Neural cell (in vitro differentiated cells): ENCODE data around the gene GBP6. TPM values are rescaled to one million over a fixed set of nuclear protein-coding genes. Genes with fewer than 3 reads are reported as not detected.

Experiments used
- H2AFZ ChIP-seq: fragments of 200-600, 300-800 bp; sonication (generic), shearing (Covaris generic); 2 replicates; pipeline ENCODE4 v1.6.0; 2014; ENCODE audit warnings: low read depth, mild to moderate bottlenecking, antibody characterized with exemption, low read length, moderate library complexity
- H3F3A ChIP-seq: fragments of 200-600 bp; shearing (Covaris generic); 2 replicates; pipeline ENCODE4 v1.6.1; 2016; ENCODE audit warnings: mild to moderate bottlenecking, moderate library complexity, mixed read lengths, antibody characterized with exemption, low read length; ENCODE audit not compliant: insufficient read depth, poor library complexity, severe bottlenecking
- H3K27ac ChIP-seq: fragments of 200-600, 300-800 bp; sonication (generic), shearing (Covaris generic); 2 replicates; pipeline ENCODE4 v1.5.1; 2014; ENCODE audit warnings: mild to moderate bottlenecking, low read length, moderate library complexity
- H3K27me3 ChIP-seq: fragments of 300-800, 200-600 bp; sonication (generic), shearing (Covaris generic); 2 replicates; pipeline ENCODE4 v1.6.0; 2014; ENCODE audit warnings: mild to moderate bottlenecking, low read depth, low read length, moderate library complexity; ENCODE audit not compliant: insufficient read depth
- H3K36me3 ChIP-seq: fragments of 300-800, 200-600 bp; sonication (generic), shearing (Covaris generic); 2 replicates; pipeline ENCODE4 v1.5.1; 2014; ENCODE audit warnings: mild to moderate bottlenecking, antibody characterized with exemption, low read length, moderate library complexity; ENCODE audit not compliant: insufficient read depth
- H3K4me2 ChIP-seq: fragments of 300-800, 200-600 bp; sonication (generic), shearing (Covaris generic); 2 replicates; pipeline ENCODE4 v1.6.0; 2014; ENCODE audit warnings: mild to moderate bottlenecking, low read length
- H3K4me3 ChIP-seq: fragments of 300-800, 200-600 bp; sonication (generic), shearing (Covaris generic); 2 replicates; pipeline ENCODE4 v1.5.1; 2014; ENCODE audit warnings: mild to moderate bottlenecking, low read length, moderate library complexity
- H3K79me2 ChIP-seq: fragments of 200-600 bp; shearing (Covaris generic); replicated peaks from 2 replicates; pipeline ENCODE4 v1.6.0; 2014; ENCODE audit warnings: mild to moderate bottlenecking, low read length, moderate library complexity; ENCODE audit not compliant: insufficient read depth
- H3K9ac ChIP-seq: fragments of 300-800, 200-600 bp; sonication (generic), shearing (Covaris generic); 2 replicates; pipeline ENCODE4 v1.6.1; 2016; ENCODE audit warnings: mild to moderate bottlenecking, low read length, mixed read lengths
- H3K9me2 ChIP-seq: fragments of 200-600 bp; shearing (Covaris generic); 2 replicates; pipeline ENCODE4 v1.6.1; 2016; ENCODE audit warnings: mild to moderate bottlenecking, low read length, mixed read lengths; ENCODE audit not compliant: insufficient read depth
- H3K9me3 ChIP-seq: fragments of 200-600, 300-800 bp; sonication (generic), shearing (Covaris generic); 2 replicates; pipeline ENCODE4 v1.6.1; 2016; ENCODE audit warnings: mild to moderate bottlenecking, mixed run types, low read length, moderate library complexity, mixed read lengths
- H4K20me1 ChIP-seq: fragments of 200-600 bp; shearing (Covaris generic); 2 replicates; pipeline ENCODE4 v1.6.1; 2016; ENCODE audit warnings: mild to moderate bottlenecking, mixed run types; ENCODE audit not compliant: insufficient read depth
- CTCF ChIP-seq: fragments of 450-650 bp; IDR thresholded peaks from 2 replicates; pipeline ENCODE4 v1.5.1; 2014; ENCODE audit warnings: antibody characterized with exemption, mild to moderate bottlenecking, moderate library complexity; ENCODE audit not compliant: poor library complexity, severe bottlenecking
- EP300 ChIP-seq: fragments of 450-650 bp; conservative IDR thresholded peaks from 2 replicates; pipeline ENCODE4 v1.6.1; 2014; ENCODE audit warnings: antibody characterized with exemption, mild to moderate bottlenecking, moderate library complexity; ENCODE audit not compliant: poor library complexity, severe bottlenecking
- EZH2 ChIP-seq: fragments of 200-600, 300-800 bp; shearing (Covaris generic), sonication (generic); IDR thresholded peaks from 2 replicates; pipeline ENCODE4 v1.6.1; 2014; ENCODE audit warnings: antibody characterized with exemption, low read length, borderline replicate concordance, mild to moderate bottlenecking; ENCODE audit not compliant: insufficient read depth, poor library complexity, severe bottlenecking
- MXI1 ChIP-seq: fragments of 450-650 bp; conservative IDR thresholded peaks from 2 replicates; pipeline ENCODE4 v1.6.1; 2014; ENCODE audit warnings: antibody characterized with exemption, mild to moderate bottlenecking; ENCODE audit not compliant: poor library complexity, severe bottlenecking
- POLR2AphosphoS5 ChIP-seq: IDR thresholded peaks from 2 replicates; pipeline ENCODE4 v1.6.1; 2012
- RAD21 ChIP-seq: fragments of 450-650 bp; conservative IDR thresholded peaks from 2 replicates; pipeline ENCODE4 v1.6.1; 2014; ENCODE audit warnings: antibody characterized with exemption, mild to moderate bottlenecking, moderate library complexity
- SMC3 ChIP-seq: fragments of 450-650 bp; conservative IDR thresholded peaks from 2 replicates; pipeline ENCODE4 v1.6.1; 2014; ENCODE audit warnings: antibody characterized with exemption, mild to moderate bottlenecking, moderate library complexity; ENCODE audit not compliant: poor library complexity
- TAF1 ChIP-seq: IDR thresholded peaks from 2 replicates; pipeline ENCODE4 v1.6.1; 2012; ENCODE audit warnings: low read depth
- polyA plus RNA-seq: library from polyadenylated mRNA; depleted of rRNA; stranded (reverse); fragments of >200 nt; gene quantifications from 2 replicates; pipeline ENCODE4 v1.2.3, GENCODE V29; 2014
- TF ChIP-seq, protein P1 (sequence below): IDR thresholded peaks from 2 replicates; pipeline ENCODE4 v1.6.1; 2012; ENCODE audit warnings: borderline replicate concordance

GBP6 gene
- polyA plus RNA-seq, 1 donor from 2014 or later: not detected

DNA sequence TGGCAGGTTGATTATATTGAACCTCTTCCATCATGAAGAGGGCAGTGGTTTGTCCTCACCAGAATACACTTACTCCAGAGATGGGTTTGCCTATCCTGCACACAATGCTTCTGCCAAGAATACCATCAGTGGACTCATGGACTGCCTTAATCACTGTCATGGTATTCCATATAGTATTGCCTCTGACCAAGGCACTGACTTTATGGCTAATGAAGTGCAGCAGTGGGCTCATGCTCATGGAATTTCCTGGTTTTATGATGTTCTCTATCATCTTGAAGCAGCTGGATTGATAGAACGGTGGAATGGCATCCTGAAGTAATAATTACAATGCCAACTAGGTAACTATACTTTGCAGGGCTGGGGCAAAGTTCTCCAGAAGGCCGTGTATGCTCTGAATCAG is 16.6 kb upstream of the GBP6 start:
- no peak for TF ChIP-seq EP300
- no peak for TF ChIP-seq EZH2
- no peak for TF ChIP-seq TAF1
- TF ChIP-seq, protein P1, sequence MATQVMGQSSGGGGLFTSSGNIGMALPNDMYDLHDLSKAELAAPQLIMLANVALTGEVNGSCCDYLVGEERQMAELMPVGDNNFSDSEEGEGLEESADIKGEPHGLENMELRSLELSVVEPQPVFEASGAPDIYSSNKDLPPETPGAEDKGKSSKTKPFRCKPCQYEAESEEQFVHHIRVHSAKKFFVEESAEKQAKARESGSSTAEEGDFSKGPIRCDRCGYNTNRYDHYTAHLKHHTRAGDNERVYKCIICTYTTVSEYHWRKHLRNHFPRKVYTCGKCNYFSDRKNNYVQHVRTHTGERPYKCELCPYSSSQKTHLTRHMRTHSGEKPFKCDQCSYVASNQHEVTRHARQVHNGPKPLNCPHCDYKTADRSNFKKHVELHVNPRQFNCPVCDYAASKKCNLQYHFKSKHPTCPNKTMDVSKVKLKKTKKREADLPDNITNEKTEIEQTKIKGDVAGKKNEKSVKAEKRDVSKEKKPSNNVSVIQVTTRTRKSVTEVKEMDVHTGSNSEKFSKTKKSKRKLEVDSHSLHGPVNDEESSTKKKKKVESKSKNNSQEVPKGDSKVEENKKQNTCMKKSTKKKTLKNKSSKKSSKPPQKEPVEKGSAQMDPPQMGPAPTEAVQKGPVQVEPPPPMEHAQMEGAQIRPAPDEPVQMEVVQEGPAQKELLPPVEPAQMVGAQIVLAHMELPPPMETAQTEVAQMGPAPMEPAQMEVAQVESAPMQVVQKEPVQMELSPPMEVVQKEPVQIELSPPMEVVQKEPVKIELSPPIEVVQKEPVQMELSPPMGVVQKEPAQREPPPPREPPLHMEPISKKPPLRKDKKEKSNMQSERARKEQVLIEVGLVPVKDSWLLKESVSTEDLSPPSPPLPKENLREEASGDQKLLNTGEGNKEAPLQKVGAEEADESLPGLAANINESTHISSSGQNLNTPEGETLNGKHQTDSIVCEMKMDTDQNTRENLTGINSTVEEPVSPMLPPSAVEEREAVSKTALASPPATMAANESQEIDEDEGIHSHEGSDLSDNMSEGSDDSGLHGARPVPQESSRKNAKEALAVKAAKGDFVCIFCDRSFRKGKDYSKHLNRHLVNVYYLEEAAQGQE: no peak
- no peak for TF ChIP-seq SMC3
- TF ChIP-seq MXI1: no peak
- no peak for TF ChIP-seq POLR2AphosphoS5
- TF ChIP-seq CTCF: no peak
- TF ChIP-seq RAD21: no peak
- Histone ChIP-seq H3K9me3 (no peaks in the 10 kb centered on the region), H3K4me3 (no peak overlapping the region), H2AFZ (no peak overlapping the region), H4K20me1 (no peaks in the 10 kb centered on the region), H3K9ac (no peak overlapping the region), H3K9me2 (no peaks in the 10 kb centered on the region), H3K27ac (no peak overlapping the region), H3K4me2 (no peak overlapping the region), H3K36me3 (no peaks in the 10 kb centered on the region), H3K79me2 (no peaks in the 10 kb centered on the region), H3F3A (no peaks in the 10 kb centered on the region), H3K27me3 (no peaks in the 10 kb centered on the region)

- H3K79me2 ChIP-seq: no peaks in the 10 kb centered on the region
- no peaks in the 10 kb centered on the region for H4K20me1 ChIP-seq
- H3K27ac ChIP-seq: no peak overlapping the region
- H2AFZ ChIP-seq: no peak overlapping the region
- H3K4me3 ChIP-seq: no peak overlapping the region
- no peak overlapping the region for H3K4me2 ChIP-seq
- H3K36me3 ChIP-seq: no peaks in the 10 kb centered on the region
- H3K9me3 ChIP-seq: no peaks in the 10 kb centered on the region
- TF ChIP-seq EP300 (no peak), EZH2 (no peak), MXI1 (no peak), TAF1 (no peak), RAD21 (no peak)
- no peak overlapping the region for H3K9ac ChIP-seq
- no peaks in the 10 kb centered on the region for H3K9me2 ChIP-seq
- no peaks in the 10 kb centered on the region for H3F3A ChIP-seq
- H3K27me3 ChIP-seq: no peaks in the 10 kb centered on the region
These were observed 13.6 kb upstream of the GBP6 start for GRCh38 chr1:89350298-89350697.
